SK-N-SH (cell line): ENCODE measurements around the gene CLMP. TPM values are rescaled to one million over a fixed set of nuclear protein-coding genes. Genes with fewer than 3 reads are reported as not detected.

ENCODE experiments used
- CTCF ChIA-PET: fragments of 300-600, 350-600 bp; formaldehyde crosslinking; extraction: SDS; loops from one replicate; lab custom pipeline; 2021; lab: Yijun Ruan, JAX
- POLR2A ChIA-PET: fragments of 350-600 bp; sonication (Branson Sonifier 250); formaldehyde crosslinking; extraction: SDS; loops from one replicate; lab custom pipeline; 2020; ENCODE audit warnings: antibody characterized with exemption, inconsistent platforms; lab: Yijun Ruan, JAX
- DNase-seq: peaks from one replicate; pipeline ENCODE4 v3.0.0; 2012
- H2AFZ ChIP-seq: fragments of 200-600 bp; sonication (generic); 2 replicates; pipeline ENCODE4 v1.8.1; 2016; ENCODE audit warnings: antibody characterized with exemption, mild to moderate bottlenecking, low read depth
- H3F3A ChIP-seq: fragments of 200-600 bp; sonication (generic); replicated peaks from 2 replicates; pipeline ENCODE3; 2016; ENCODE audit warnings: antibody characterized with exemption, mild to moderate bottlenecking; ENCODE audit not compliant: insufficient read depth
- H3K27ac ChIP-seq, 2 experiments: fragments of 200-500 bp in 1 of 2; fragments of 200-600 bp in 1 of 2; sonication (Bioruptor generic) in 1 of 2; sonication (generic), shearing (Covaris generic) in 1 of 2; 2 replicates each; pipeline versions ENCODE4 v1.5.1 to v1.6.1; 2014 to 2016; ENCODE audit warnings: low read depth in 2 of 2, inconsistent platforms in 1 of 2, low read length in 1 of 2, mild to moderate bottlenecking in 1 of 2, mixed read lengths in 1 of 2
- H3K27me3 ChIP-seq: fragments of 200-600 bp; sonication (generic), shearing (Covaris generic); 2 replicates; pipeline ENCODE4 v1.6.1; 2016; ENCODE audit warnings: mixed run types; ENCODE audit not compliant: insufficient read depth
- H3K36me3 ChIP-seq, 2 experiments: fragments of 200-500 bp in 1 of 2; fragments of 200-600 bp in 1 of 2; sonication (Bioruptor generic) in 1 of 2; sonication (generic) in 1 of 2; replicated peaks in 1 of 2; 2 replicates each; pipeline versions ENCODE3 to v1.5.1; 2014 to 2016; ENCODE audit warnings: low read length in 1 of 2, mild to moderate bottlenecking in 1 of 2; ENCODE audit not compliant: insufficient read depth in 2 of 2, control insufficient read depth in 1 of 2
- H3K4me1 ChIP-seq, 2 experiments: fragments of 200-500 bp in 1 of 2; fragments of 200-600 bp in 1 of 2; sonication (Bioruptor generic) in 1 of 2; sonication (generic), shearing (Covaris generic) in 1 of 2; 2 replicates each; pipeline versions ENCODE4 v1.5.1 to v1.6.1; 2014 to 2016; ENCODE audit warnings: low read depth in 1 of 2, low read length in 1 of 2, mixed run types in 1 of 2; ENCODE audit not compliant: insufficient read depth in 2 of 2, control insufficient read depth in 1 of 2
- H3K4me2 ChIP-seq: fragments of 200-600 bp; sonication (generic), shearing (Covaris generic); 2 replicates; pipeline ENCODE4 v1.6.1; 2017; ENCODE audit warnings: mixed run types
- H3K4me3 ChIP-seq, 2 experiments: fragments of 200-500 bp in 1 of 2; fragments of 200-600 bp in 1 of 2; sonication (Bioruptor generic) in 1 of 2; sonication (generic), shearing (Covaris generic) in 1 of 2; 2 replicates each; pipeline versions ENCODE4 v1.5.1 to v1.8.1; 2014 to 2016; ENCODE audit warnings: low read depth in 2 of 2, inconsistent platforms in 1 of 2, low read length in 1 of 2, mild to moderate bottlenecking in 1 of 2, mixed read lengths in 1 of 2, moderate library complexity in 1 of 2
- H3K79me2 ChIP-seq: fragments of 200-600 bp; sonication (generic); 2 replicates; pipeline ENCODE4 v1.8.1; 2017; ENCODE audit warnings: mild to moderate bottlenecking; ENCODE audit not compliant: insufficient read depth
- H3K9ac ChIP-seq: fragments of 200-600 bp; sonication (generic); 2 replicates; pipeline ENCODE4 v1.6.1; 2017; ENCODE audit warnings: mixed run types
- H3K9me2 ChIP-seq: fragments of 200-600 bp; sonication (generic); 2 replicates; pipeline ENCODE4 v1.6.1; 2017; ENCODE audit warnings: mixed run types
- H3K9me3 ChIP-seq: fragments of 200-600 bp; sonication (generic); 2 replicates; pipeline ENCODE4 v1.6.1; 2017; ENCODE audit warnings: mixed run types, mild to moderate bottlenecking, moderate library complexity
- H4K20me1 ChIP-seq: fragments of 200-600 bp; sonication (generic); 2 replicates; pipeline ENCODE4 v1.6.1; 2017; ENCODE audit warnings: mild to moderate bottlenecking, mixed run types; ENCODE audit not compliant: insufficient read depth
- CHD2 ChIP-seq: fragments of 150-350 bp; IDR thresholded peaks from 2 replicates; pipeline ENCODE4 v1.6.1; 2018; ENCODE audit warnings: low read length; ENCODE audit not compliant: partially characterized antibody
- ELF1 ChIP-seq: IDR thresholded peaks from 2 replicates; pipeline ENCODE4 v1.4.0; 2012
- EP300 ChIP-seq, 2 experiments: IDR thresholded peaks; 2 replicates each; pipeline versions ENCODE4 v1.4.0 to v1.6.1; 2012; ENCODE audit warnings: borderline replicate concordance in 1 of 2, low read depth in 1 of 2, low read length in 1 of 2
- EZH2phosphoT487 ChIP-seq: fragments of 200-600 bp; sonication (generic); IDR thresholded peaks from 2 replicates; pipeline ENCODE4 v1.6.1; 2017; ENCODE audit warnings: low read depth, mixed run types, mild to moderate bottlenecking, antibody characterized with exemption, moderate library complexity, borderline replicate concordance
- FOXM1 ChIP-seq: IDR thresholded peaks from 2 replicates; pipeline ENCODE4 v1.4.0; 2012; ENCODE audit warnings: low read depth, mild to moderate bottlenecking
- GATA2 ChIP-seq: sonication (generic); formaldehyde crosslinking; IDR thresholded peaks from 2 replicates; pipeline ENCODE4 v1.5.0; 2020; ENCODE audit warnings: mild to moderate bottlenecking, missing genetic modification reagents
- POLR2AphosphoS5 ChIP-seq: IDR thresholded peaks from 2 replicates; pipeline ENCODE4 v1.6.1; 2012; ENCODE audit warnings: low read depth, low read length
- RCOR1 ChIP-seq: fragments of 150-350 bp; IDR thresholded peaks from 2 replicates; pipeline ENCODE4 v1.6.1; 2017; ENCODE audit warnings: antibody characterized with exemption, low read length
- RFX5 ChIP-seq: IDR thresholded peaks from 2 replicates; pipeline ENCODE4 v1.6.1; 2012; ENCODE audit warnings: mild to moderate bottlenecking, improper control_type of control experiment, low read length
- RXRA ChIP-seq: IDR thresholded peaks from 2 replicates; pipeline ENCODE4 v1.4.0; 2012; ENCODE audit warnings: low read depth, mild to moderate bottlenecking, borderline replicate concordance
- SIN3A ChIP-seq: IDR thresholded peaks from 2 replicates; pipeline ENCODE4 v1.6.1; 2012; ENCODE audit warnings: low read depth, mild to moderate bottlenecking, low read length, moderate library complexity, borderline replicate concordance
- TAF1 ChIP-seq: IDR thresholded peaks from 2 replicates; pipeline ENCODE4 v1.6.1; 2012; ENCODE audit warnings: low read depth, mild to moderate bottlenecking, low read length, moderate library complexity, borderline replicate concordance
- TCF12 ChIP-seq: IDR thresholded peaks from 2 replicates; pipeline ENCODE4 v1.4.0; 2012
- YY1 ChIP-seq: IDR thresholded peaks from 2 replicates; pipeline ENCODE4 v1.4.0; 2012; ENCODE audit warnings: low read depth, mild to moderate bottlenecking
- WGBS: methylation state at CpG from one replicate; pipeline ENCODE4 v1.1.6; 2017; ENCODE audit warnings: low lambda C conversion rate; 5-methylcytosine and 5-hydroxymethylcytosine counted together
- polyA plus RNA-seq, 3 experiments: library from polyadenylated mRNA; depleted of rRNA; stranded (reverse); fragments of >200 nt; gene quantifications; 2 replicates each; pipeline ENCODE4 v1.2.3, GENCODE V29; 2012
- TF ChIP-seq, protein P1 (sequence below): fragments of 150-350 bp; IDR thresholded peaks from 2 replicates; pipeline ENCODE4 v1.6.1; 2016; ENCODE audit warnings: mild to moderate bottlenecking, low read depth, low read length
- TF ChIP-seq, protein P2 (sequence below): IDR thresholded peaks from 2 replicates; pipeline ENCODE4 v1.6.1; 2012; ENCODE audit warnings: mild to moderate bottlenecking, low read depth, low read length, moderate library complexity
- TF ChIP-seq, protein P3 (sequence below): fragments of 200-600 bp; sonication (generic); IDR thresholded peaks from 2 replicates; pipeline ENCODE4 v1.6.1; 2017; ENCODE audit warnings: antibody characterized with exemption, mild to moderate bottlenecking, moderate library complexity

The CLMP gene
- polyA plus RNA-seq, 1 of the 3 experiments (the other 2 are of a cell fraction): 61.9 TPM

DNA sequence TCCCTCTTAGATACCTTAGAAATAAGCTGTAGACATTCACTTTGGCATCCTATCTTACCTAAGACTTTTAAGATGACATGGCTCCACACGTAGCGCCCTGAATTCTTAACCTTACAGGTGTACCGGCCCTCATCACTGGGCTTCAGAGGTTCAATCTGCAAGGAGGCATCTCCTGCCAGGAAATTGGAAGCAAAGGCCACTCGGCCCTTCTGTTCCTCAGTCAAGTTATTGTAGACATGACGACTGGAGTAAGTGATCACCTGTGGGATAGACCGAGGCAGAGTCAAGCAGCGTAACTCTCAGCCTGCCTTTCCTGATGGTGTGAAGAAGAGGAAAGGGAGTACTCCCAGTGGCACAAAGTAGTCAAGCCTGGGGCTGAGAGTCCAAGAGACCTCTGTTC lies 110.6 kb downstream of the CLMP start:
- H3K9me2 ChIP-seq: no peaks in the 10 kb centered on the region
- no peaks in the 10 kb centered on the region for H3K27me3 ChIP-seq
- ChIA-PET CTCF (interaction anchor here (2.3 kb wide), 1 partner anchor 177 kb away, joined by 10 read pairs; no protein-coding TSS in a partner anchor), POLR2A (interaction anchor here (0.7 kb wide), 1 partner anchor 182 kb away, joined by 5 read pairs; no protein-coding TSS in a partner anchor)
- peaks cover 0 to 17% of the 10 kb centered on the region in 2 experiments for H3K4me1 ChIP-seq
- DNase-seq: no peak
- H3K36me3 ChIP-seq: peaks cover 12 to 67% of the 10 kb centered on the region in 2 experiments
- no peak overlapping the region for H3K4me3 ChIP-seq
- H3K9me3 ChIP-seq: no peaks in the 10 kb centered on the region
- H3K9ac ChIP-seq: peak overlapping the region; percentile 54; the same call in 1 of the 2 replicates
- H4K20me1 ChIP-seq: no peaks in the 10 kb centered on the region
- H3F3A ChIP-seq: peaks cover 37% of the 10 kb centered on the region
- peak overlapping the region in 1 of 2 experiments; percentile 97; a peak in 2 of 4 replicates for H3K27ac ChIP-seq
- H3K4me2 ChIP-seq: 0 out of 2 replicates have a peak overlapping the region, but pooled peaks have one; percentile 51
- 95% methylated on average over 6 of the region's 7 CpGs for WGBS
- peaks cover 46% of the 10 kb centered on the region for H3K79me2 ChIP-seq
- H2AFZ ChIP-seq: no peak overlapping the region
- TF ChIP-seq, protein P1, sequence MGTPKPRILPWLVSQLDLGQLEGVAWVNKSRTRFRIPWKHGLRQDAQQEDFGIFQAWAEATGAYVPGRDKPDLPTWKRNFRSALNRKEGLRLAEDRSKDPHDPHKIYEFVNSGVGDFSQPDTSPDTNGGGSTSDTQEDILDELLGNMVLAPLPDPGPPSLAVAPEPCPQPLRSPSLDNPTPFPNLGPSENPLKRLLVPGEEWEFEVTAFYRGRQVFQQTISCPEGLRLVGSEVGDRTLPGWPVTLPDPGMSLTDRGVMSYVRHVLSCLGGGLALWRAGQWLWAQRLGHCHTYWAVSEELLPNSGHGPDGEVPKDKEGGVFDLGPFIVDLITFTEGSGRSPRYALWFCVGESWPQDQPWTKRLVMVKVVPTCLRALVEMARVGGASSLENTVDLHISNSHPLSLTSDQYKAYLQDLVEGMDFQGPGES: no peak

DNA sequence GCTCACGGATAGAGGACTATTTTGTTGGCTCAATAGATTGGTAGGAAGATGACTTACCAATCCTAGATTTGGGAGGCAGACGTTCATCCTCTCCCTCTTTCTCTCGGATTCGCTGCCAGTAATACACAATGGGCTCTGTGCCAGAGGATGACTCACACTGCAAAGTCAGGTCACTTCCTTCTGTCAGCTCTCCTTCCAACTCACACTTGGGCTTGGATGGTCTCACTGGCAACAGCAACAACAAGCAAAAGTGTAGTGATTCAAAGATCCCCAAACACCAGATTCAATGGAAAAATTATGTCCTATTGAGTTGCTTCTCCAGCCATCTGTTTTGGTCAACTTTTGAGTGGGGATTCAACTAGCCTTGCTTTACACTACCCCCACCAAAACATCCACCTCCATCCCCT lies 111.4 kb downstream of the CLMP start:
- Histone ChIP-seq H3K27me3 (no peaks in the 10 kb centered on the region), H3K36me3 (peaks cover 12 to 70% of the 10 kb centered on the region in 2 experiments), H3K4me3 (no peak overlapping the region), H3K4me2 (peak overlapping the region; percentile 51; the same call in 1 of the 2 replicates), H3K9ac (peak overlapping the region; percentile 54), H3K79me2 (peaks cover 37% of the 10 kb centered on the region), H3K27ac (peak overlapping the region; percentile 44 to 97), H3K9me3 (no peaks in the 10 kb centered on the region), H4K20me1 (no peaks in the 10 kb centered on the region), H3K9me2 (no peaks in the 10 kb centered on the region), H3K4me1 (peaks cover 0 to 17% of the 10 kb centered on the region in 2 experiments), H2AFZ (no peak overlapping the region), H3F3A (peaks cover 37% of the 10 kb centered on the region)
- DNase-seq: peak; percentile 43
- 2% methylated on average over 4 of the region's 4 CpGs for WGBS
- CTCF ChIA-PET: interaction anchor here (0.9 to 2.3 kb wide), 3 partner anchors 13 to 355 kb away, joined by 3 to 10 read pairs (median 4); no protein-coding TSS in a partner anchor
- POLR2A ChIA-PET: interaction anchor here (0.6 kb wide), 1 partner anchor 13 kb away, joined by 3 read pairs; no protein-coding TSS in a partner anchor
- TF ChIP-seq RXRA (peak; percentile 56; the same call in 1 of the 2 replicates), FOXM1 (no peak), TCF12 (peak; percentile 49; the same call in 1 of the 2 replicates), GATA2 (no peak), ELF1 (no peak), EZH2phosphoT487 (no peak), POLR2AphosphoS5 (0 out of 2 replicates have a peak, but pooled peaks have one; percentile 1), RFX5 (no peak), CHD2 (no peak), TAF1 (peak; percentile 31; the same call in 1 of the 2 replicates), YY1 (0 out of 2 replicates have a peak, but pooled peaks have one; percentile 29), RCOR1 (no peak), EP300 (IDR thresholded peaks at IDR 0.05; ENCODE audit: borderline replicate concordance in 1 of 2, low read depth in 1 of 2, low read length in 1 of 2) (peak in 1 of 2 experiments; percentile 40; a peak in 1 of 4 replicates), SIN3A (peak; percentile 89; the same call in 1 of the 2 replicates)
- TF ChIP-seq, protein P2, sequence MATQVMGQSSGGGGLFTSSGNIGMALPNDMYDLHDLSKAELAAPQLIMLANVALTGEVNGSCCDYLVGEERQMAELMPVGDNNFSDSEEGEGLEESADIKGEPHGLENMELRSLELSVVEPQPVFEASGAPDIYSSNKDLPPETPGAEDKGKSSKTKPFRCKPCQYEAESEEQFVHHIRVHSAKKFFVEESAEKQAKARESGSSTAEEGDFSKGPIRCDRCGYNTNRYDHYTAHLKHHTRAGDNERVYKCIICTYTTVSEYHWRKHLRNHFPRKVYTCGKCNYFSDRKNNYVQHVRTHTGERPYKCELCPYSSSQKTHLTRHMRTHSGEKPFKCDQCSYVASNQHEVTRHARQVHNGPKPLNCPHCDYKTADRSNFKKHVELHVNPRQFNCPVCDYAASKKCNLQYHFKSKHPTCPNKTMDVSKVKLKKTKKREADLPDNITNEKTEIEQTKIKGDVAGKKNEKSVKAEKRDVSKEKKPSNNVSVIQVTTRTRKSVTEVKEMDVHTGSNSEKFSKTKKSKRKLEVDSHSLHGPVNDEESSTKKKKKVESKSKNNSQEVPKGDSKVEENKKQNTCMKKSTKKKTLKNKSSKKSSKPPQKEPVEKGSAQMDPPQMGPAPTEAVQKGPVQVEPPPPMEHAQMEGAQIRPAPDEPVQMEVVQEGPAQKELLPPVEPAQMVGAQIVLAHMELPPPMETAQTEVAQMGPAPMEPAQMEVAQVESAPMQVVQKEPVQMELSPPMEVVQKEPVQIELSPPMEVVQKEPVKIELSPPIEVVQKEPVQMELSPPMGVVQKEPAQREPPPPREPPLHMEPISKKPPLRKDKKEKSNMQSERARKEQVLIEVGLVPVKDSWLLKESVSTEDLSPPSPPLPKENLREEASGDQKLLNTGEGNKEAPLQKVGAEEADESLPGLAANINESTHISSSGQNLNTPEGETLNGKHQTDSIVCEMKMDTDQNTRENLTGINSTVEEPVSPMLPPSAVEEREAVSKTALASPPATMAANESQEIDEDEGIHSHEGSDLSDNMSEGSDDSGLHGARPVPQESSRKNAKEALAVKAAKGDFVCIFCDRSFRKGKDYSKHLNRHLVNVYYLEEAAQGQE: no peak
- TF ChIP-seq, protein P3, sequence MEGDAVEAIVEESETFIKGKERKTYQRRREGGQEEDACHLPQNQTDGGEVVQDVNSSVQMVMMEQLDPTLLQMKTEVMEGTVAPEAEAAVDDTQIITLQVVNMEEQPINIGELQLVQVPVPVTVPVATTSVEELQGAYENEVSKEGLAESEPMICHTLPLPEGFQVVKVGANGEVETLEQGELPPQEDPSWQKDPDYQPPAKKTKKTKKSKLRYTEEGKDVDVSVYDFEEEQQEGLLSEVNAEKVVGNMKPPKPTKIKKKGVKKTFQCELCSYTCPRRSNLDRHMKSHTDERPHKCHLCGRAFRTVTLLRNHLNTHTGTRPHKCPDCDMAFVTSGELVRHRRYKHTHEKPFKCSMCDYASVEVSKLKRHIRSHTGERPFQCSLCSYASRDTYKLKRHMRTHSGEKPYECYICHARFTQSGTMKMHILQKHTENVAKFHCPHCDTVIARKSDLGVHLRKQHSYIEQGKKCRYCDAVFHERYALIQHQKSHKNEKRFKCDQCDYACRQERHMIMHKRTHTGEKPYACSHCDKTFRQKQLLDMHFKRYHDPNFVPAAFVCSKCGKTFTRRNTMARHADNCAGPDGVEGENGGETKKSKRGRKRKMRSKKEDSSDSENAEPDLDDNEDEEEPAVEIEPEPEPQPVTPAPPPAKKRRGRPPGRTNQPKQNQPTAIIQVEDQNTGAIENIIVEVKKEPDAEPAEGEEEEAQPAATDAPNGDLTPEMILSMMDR: no peak
- TF ChIP-seq, protein P1: no peak
